GM12864 (cell line): ENCODE measurements around the gene IMMP2L.

Experiments used
- DNase-seq: peaks from one replicate; pipeline ENCODE4 v3.0.0-alpha.2; 2011; ENCODE audit warnings: low read depth
- H3K4me3 ChIP-seq: 2 replicates; pipeline ENCODE4 v1.5.1; 2011; ENCODE audit warnings: mild to moderate bottlenecking, low read depth, low read length, control low read depth
- CTCF ChIP-seq: IDR thresholded peaks from 2 replicates; pipeline ENCODE4 v1.5.1; 2011; ENCODE audit warnings: low read depth, mild to moderate bottlenecking, moderate library complexity, low read length, control low read depth, inconsistent platforms; ENCODE audit errors: missing control alignments

The IMMP2L gene

GRCh38 chr7:111004310-111004901 is 557.9 kb downstream of the IMMP2L start:
- H3K4me3 ChIP-seq: no peak overlapping the region
- DNase-seq: no peak
- no peak for TF ChIP-seq CTCF

- DNase-seq: no peak
- TF ChIP-seq CTCF: no peak
- H3K4me3 ChIP-seq: no peak overlapping the region
Measured at GRCh38 chr7:111003883-111004282, 558.4 kb downstream of the IMMP2L start.

GRCh38 chr7:110994028-110994967 is 568.0 kb downstream of the IMMP2L start:
- TF ChIP-seq CTCF: no peak
- no peak overlapping the region for H3K4me3 ChIP-seq
- DNase-seq: no peak

- TF ChIP-seq CTCF: no peak
- no peak for DNase-seq
- no peak overlapping the region for H3K4me3 ChIP-seq
Measured at GRCh38 chr7:110988890-110989501, 573.3 kb downstream of the IMMP2L start.

- TF ChIP-seq CTCF: no peak
- no peak for DNase-seq
- H3K4me3 ChIP-seq: no peak overlapping the region
Measured at GRCh38 chr7:110988348-110988747, 573.9 kb downstream of the IMMP2L start.

GRCh38 chr7:110987127-110987693 is 575.1 kb downstream of the IMMP2L start:
- H3K4me3 ChIP-seq: no peak overlapping the region
- no peak for TF ChIP-seq CTCF
- no peak for DNase-seq
